ENCODE data around the gene IFT27.

- TF ChIP-seq CTCF (conservative IDR thresholded peaks at IDR 0.05) (no peak), EZH2 (IDR thresholded peaks at IDR 0.05; ENCODE audit: low read depth) (no peak)
Observed at GRCh38 chr22:36771356-36772063, 4.4 kb downstream of the IFT27 start.
